ENCODE data around the gene NAIF1. TPM values are rescaled to one million over a fixed set of nuclear protein-coding genes. Genes with fewer than 3 reads are reported as not detected.

NAIF1 gene
- total RNA-seq, 1 donor from 2014 or later = 9.5 TPM

DNA sequence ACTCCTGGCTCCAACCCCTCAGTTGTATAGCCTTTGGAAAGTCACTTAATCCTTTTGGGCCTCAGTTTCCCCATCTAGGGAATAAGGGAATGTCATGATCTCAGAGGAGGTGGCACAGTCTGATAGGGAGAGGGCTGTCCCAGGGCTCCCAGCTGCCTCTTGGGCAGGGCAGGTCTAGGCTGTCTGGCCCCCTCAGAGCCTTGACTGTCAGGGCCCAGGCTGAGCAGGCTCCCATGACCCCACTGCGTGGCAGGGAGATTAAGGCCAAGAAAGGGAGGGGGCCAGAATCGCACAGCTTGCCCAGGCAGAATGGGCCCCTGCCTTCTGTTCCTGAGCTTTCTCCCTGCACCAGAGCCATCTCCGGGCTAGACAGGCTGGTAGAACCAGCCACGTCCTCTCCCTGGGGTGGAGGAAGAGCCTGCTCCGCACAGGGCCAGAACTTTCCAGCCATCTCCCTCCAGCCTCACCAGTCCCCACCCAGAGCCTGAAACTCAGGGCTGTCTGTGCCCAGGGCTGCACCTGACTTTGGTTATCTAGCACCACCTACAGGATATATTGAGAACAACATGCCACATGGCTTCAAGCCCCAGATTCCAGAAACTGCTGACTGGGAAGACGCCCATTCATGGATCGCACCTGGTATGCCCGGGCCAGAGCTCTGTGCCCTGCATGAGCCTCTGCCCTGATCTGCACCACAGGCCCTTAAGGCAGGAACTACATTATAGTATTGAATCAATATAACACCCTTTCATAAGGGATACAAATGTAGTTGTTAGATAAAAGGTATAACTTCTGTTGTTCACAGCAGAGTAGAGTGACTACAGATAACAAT lies 32.1 kb downstream of the NAIF1 start:
- peaks cover 6% of the 10 kb centered on the region for H3K4me1 Mint-ChIP-seq
- no peak overlapping the region for H3K27ac Mint-ChIP-seq
- H3K9me3 Mint-ChIP-seq = no peaks in the 10 kb centered on the region
- H3K79me2 ChIP-seq (ENCODE audit: low read depth) = no peaks in the 10 kb centered on the region
- H3K36me3 ChIP-seq = no peaks in the 10 kb centered on the region
- H3K9ac ChIP-seq = no peak overlapping the region
- TF ChIP-seq, protein P1, sequence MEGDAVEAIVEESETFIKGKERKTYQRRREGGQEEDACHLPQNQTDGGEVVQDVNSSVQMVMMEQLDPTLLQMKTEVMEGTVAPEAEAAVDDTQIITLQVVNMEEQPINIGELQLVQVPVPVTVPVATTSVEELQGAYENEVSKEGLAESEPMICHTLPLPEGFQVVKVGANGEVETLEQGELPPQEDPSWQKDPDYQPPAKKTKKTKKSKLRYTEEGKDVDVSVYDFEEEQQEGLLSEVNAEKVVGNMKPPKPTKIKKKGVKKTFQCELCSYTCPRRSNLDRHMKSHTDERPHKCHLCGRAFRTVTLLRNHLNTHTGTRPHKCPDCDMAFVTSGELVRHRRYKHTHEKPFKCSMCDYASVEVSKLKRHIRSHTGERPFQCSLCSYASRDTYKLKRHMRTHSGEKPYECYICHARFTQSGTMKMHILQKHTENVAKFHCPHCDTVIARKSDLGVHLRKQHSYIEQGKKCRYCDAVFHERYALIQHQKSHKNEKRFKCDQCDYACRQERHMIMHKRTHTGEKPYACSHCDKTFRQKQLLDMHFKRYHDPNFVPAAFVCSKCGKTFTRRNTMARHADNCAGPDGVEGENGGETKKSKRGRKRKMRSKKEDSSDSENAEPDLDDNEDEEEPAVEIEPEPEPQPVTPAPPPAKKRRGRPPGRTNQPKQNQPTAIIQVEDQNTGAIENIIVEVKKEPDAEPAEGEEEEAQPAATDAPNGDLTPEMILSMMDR (IDR thresholded peaks at IDR 0.05) = peak; percentile 86
- no peak for TF ChIP-seq EZH2phosphoT487 (IDR thresholded peaks at IDR 0.05)
- H3K4me3 Mint-ChIP-seq = no peak overlapping the region
- no peaks in the 10 kb centered on the region for H4K20me1 ChIP-seq (ENCODE audit: low read depth)
- no peaks in the 10 kb centered on the region for H3K9me3 ChIP-seq (ENCODE audit: low read depth)
- peaks cover 2% of the 10 kb centered on the region for H3K27me3 Mint-ChIP-seq (ENCODE audit: insufficient read depth, low read depth)
- peak; percentile 85 for DNase-seq (ENCODE audit: low spot score)
- no peaks in the 10 kb centered on the region for H3K27me3 ChIP-seq
- no peak overlapping the region for H3K27ac ChIP-seq
- H3F3A ChIP-seq (ENCODE audit: low read depth) = peaks cover 9% of the 10 kb centered on the region
- H2AFZ ChIP-seq (replicated peaks) = no peak overlapping the region
- no peaks in the 10 kb centered on the region for H3K4me1 ChIP-seq
- no peak overlapping the region for H3K4me3 ChIP-seq
- H3K36me3 Mint-ChIP-seq = no peaks in the 10 kb centered on the region
- no peak overlapping the region for H3K4me2 ChIP-seq

DNA sequence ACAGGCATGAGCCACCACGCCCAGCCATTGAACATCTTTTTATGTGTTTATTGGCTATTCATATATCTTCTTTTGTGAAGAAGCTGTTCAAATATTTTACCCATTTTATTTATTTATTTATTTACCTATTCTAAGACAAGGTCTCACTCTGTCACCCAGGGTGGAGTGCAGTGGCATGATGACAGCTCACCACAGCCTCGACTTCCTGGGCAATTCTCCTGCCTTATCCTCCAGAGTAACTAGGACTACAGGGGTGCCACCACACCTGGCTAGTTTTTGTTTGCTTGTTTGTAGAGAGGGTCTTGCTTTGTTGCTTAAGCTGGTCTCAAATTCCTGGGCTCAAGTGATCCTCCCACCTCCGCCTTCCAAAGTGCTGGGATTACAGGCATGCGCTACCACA lies 33.5 kb downstream of the NAIF1 start:
- H3K4me3 ChIP-seq = no peak overlapping the region
- peaks cover 6% of the 10 kb centered on the region for H3K4me1 Mint-ChIP-seq
- no peak overlapping the region for H3K4me3 Mint-ChIP-seq
- peak; percentile 29 for DNase-seq (ENCODE audit: low spot score)
- peaks cover 4% of the 10 kb centered on the region for H3K27me3 Mint-ChIP-seq (ENCODE audit: insufficient read depth, low read depth)
- H3K27ac Mint-ChIP-seq = no peak overlapping the region
- no peak for TF ChIP-seq EZH2 (IDR thresholded peaks at IDR 0.05)
- TF ChIP-seq EZH2phosphoT487 (IDR thresholded peaks at IDR 0.05) = no peak
- TF ChIP-seq, protein P1 (IDR thresholded peaks at IDR 0.05) = no peak
- no peaks in the 10 kb centered on the region for H3K36me3 Mint-ChIP-seq
- H3K9me3 Mint-ChIP-seq = no peaks in the 10 kb centered on the region
- no peaks in the 10 kb centered on the region for H3K4me1 ChIP-seq
- no peaks in the 10 kb centered on the region for H3K27me3 ChIP-seq
- H3K27ac ChIP-seq = no peak overlapping the region
- no peaks in the 10 kb centered on the region for H3K79me2 ChIP-seq (ENCODE audit: low read depth)
- no peaks in the 10 kb centered on the region for H3K9me3 ChIP-seq (ENCODE audit: low read depth)
- H2AFZ ChIP-seq (replicated peaks) = no peak overlapping the region
- no peak overlapping the region for H3K4me2 ChIP-seq
- H4K20me1 ChIP-seq (ENCODE audit: low read depth) = no peaks in the 10 kb centered on the region
- no peaks in the 10 kb centered on the region for H3K36me3 ChIP-seq
- no peak overlapping the region for H3K9ac ChIP-seq
- H3F3A ChIP-seq (ENCODE audit: low read depth) = peaks cover 9% of the 10 kb centered on the region

DNA sequence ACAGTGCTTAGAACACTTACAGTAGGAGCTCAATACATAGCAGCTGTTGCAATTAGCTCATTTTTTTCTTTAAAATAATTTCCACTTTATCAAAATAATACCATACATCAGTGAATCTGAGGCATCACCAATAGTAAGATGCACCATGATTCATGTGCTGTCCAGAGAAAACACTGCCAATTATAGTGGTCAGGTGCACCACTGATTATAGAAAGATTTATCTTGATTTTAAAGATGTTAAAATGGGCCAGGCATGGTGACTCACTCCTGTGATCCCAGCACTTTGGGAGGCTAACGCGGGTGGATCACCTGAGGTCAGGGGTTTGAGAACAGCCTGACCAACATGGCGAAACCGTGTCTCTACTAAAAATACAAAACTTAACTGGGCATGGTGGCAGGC lies 39.4 kb downstream of the NAIF1 start:
- Histone ChIP-seq H3K4me3 (no peak overlapping the region), H3K27ac (no peak overlapping the region), H3K79me2 (ENCODE audit: low read depth) (no peaks in the 10 kb centered on the region), H3K9ac (no peak overlapping the region), H3F3A (ENCODE audit: low read depth) (no peaks in the 10 kb centered on the region), H3K4me1 (no peaks in the 10 kb centered on the region), H2AFZ (replicated peaks) (no peak overlapping the region), H3K4me2 (no peak overlapping the region), H3K36me3 (no peaks in the 10 kb centered on the region), H3K9me3 (ENCODE audit: low read depth) (no peaks in the 10 kb centered on the region), H3K27me3 (no peaks in the 10 kb centered on the region), H4K20me1 (ENCODE audit: low read depth) (no peaks in the 10 kb centered on the region)
- H3K27me3 Mint-ChIP-seq (ENCODE audit: insufficient read depth, low read depth) = peaks cover 5% of the 10 kb centered on the region
- no peaks in the 10 kb centered on the region for H3K36me3 Mint-ChIP-seq
- H3K4me1 Mint-ChIP-seq = peaks cover 6% of the 10 kb centered on the region
- TF ChIP-seq EZH2phosphoT487 (IDR thresholded peaks at IDR 0.05) (no peak), EZH2 (IDR thresholded peaks at IDR 0.05) (no peak)
- TF ChIP-seq, protein P1 (IDR thresholded peaks at IDR 0.05) = no peak
- DNase-seq (ENCODE audit: low spot score) = no peak
- no peak overlapping the region for H3K27ac Mint-ChIP-seq
- no peaks in the 10 kb centered on the region for H3K9me3 Mint-ChIP-seq
- no peak overlapping the region for H3K4me3 Mint-ChIP-seq
